Measurements from ENCODE around the gene ACIN1. TPM values are rescaled to one million over a fixed set of nuclear protein-coding genes. Genes with fewer than 3 reads are reported as not detected.

The ACIN1 gene
- total and polyA plus RNA-seq, 10 of the 15 experiments (the other 5 are each of a cell fraction or from before 2014, with no cell fraction given), result 4.3 to 148 (median 93.4) TPM

DNA sequence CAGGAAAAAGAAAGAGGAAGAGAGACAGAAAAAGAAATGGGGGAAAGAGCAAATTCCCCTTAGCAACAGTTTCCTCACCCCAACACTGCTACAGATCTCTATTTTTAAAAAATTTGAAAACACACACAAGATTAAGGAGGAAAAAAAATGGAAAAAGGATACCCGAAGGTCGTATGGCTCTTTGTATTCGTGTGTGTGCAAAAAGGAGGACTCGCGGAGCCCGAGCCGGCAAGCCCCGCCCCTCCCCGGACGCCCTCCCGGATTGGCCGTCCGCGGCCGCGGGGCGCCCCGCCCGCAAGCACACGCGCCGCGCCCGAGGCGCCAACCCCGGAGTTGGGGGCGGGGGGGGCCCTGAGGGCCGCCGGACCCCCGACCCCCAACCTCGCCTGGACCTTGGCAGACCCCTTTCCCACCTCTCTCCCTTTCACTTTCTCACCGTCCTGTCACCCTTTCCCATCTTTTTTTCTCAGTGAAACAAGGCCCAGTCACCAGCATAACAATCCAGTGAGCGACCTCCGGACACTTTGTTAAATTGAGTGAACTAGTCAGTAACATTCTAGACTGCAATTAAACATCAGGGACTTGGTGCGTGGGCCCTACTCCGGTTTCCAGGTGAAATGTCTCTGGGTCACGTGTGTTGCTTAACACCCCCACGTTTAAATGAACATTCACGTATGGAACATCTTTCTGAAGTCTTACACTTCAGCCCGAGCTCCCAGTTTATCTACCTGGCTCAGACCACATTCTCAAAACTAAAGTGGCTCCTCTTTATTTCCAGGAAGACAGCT is 84.8 kb downstream of the ACIN1 start, which contains the start of gene C14orf93 (continued):
- TF ChIP-seq NKRF (conservative IDR thresholded peaks at IDR 0.05) (0 out of 2 replicates have a peak, but pooled peaks have one; percentile 49), TBL1XR1 (IDR thresholded peaks at IDR 0.05; ENCODE audit: low read depth, low read length) (peak; percentile 43; the same call in 1 of the 2 replicates), SMC3 (IDR thresholded peaks at IDR 0.05; ENCODE audit: borderline replicate concordance, low read length) (no peak), ZNF24 (IDR thresholded peaks at IDR 0.05) (no peak), YY1 (IDR thresholded peaks at IDR 0.05; ENCODE audit: low read depth, low read length) (peak; percentile 13; the same call in 1 of the 2 replicates), IKZF1 (conservative IDR thresholded peaks at IDR 0.05) (peak; percentile 73), MTA2 (IDR thresholded peaks at IDR 0.05; ENCODE audit: low read depth) (no peak), PAX5 (IDR thresholded peaks at IDR 0.05; ENCODE audit: borderline replicate concordance, low read depth, low read length) (no peak), BACH1 (IDR thresholded peaks at IDR 0.05; ENCODE audit: borderline replicate concordance) (peak; percentile 49; the same call in 1 of the 2 replicates), RUNX3 (IDR thresholded peaks at IDR 0.05; ENCODE audit: low read length) (no peak)

- ATAC-seq (no peak), FAIRE-seq (no peak), DNase-seq (ENCODE audit: low read depth, low spot score) (no peak)
- no peaks in the 10 kb centered on the region for H3K27me3 ChIP-seq (replicated peaks in 1 of 2; ENCODE audit: control insufficient read depth in 2 of 2, insufficient read depth in 2 of 2, low read length in 1 of 2)
- peak overlapping the region; percentile 76 for H3K4me3 ChIP-seq
- H3K9ac ChIP-seq (ENCODE audit: control insufficient read depth, insufficient read depth, low read length), result peak overlapping the region; percentile 84
- ChIA-PET CTCF (interaction anchor here (1.1 to 4.1 kb wide), 3 partner anchors 15 to 47 kb away, joined by 4 to 108 read pairs (median 85); partner anchors contain the start of gene CDH24), RAD21 (ENCODE audit: unreplicated experiment) (interaction anchor here (1.1 to 3.0 kb wide), 3 partner anchors 23 to 91 kb away, joined by 3 to 10 read pairs (median 4); partner anchors contain the start of gene RBM23), SMC1A (ENCODE audit: uncharacterized antibody, unreplicated experiment) (interaction anchor here (1.0 to 3.8 kb wide), 5 partner anchors 14 to 80 kb away, joined by 3 to 67 read pairs (median 6); partner anchors contain the start of genes PRMT5 and PSMB5), POLR2A (interaction anchor here (1.2 to 3.2 kb wide), 2 partner anchors 24 to 49 kb away, joined by 3 to 15 read pairs; no protein-coding TSS in a partner anchor)
- H2AFZ ChIP-seq (ENCODE audit: control insufficient read depth, low read depth, low read length), result peak overlapping the region; percentile 53
- H3K79me2 ChIP-seq (ENCODE audit: control insufficient read depth, insufficient read depth, low read length), result peaks cover 9% of the 10 kb centered on the region
- H3K4me1 ChIP-seq (ENCODE audit: control insufficient read depth, insufficient read depth, low read length), result peaks cover 21% of the 10 kb centered on the region
- peak overlapping the region; percentile 98 for H3K4me2 ChIP-seq (ENCODE audit: control insufficient read depth, insufficient read depth)
- no peaks in the 10 kb centered on the region for H3K9me3 ChIP-seq (replicated peaks; ENCODE audit: control insufficient read depth, insufficient read depth, low read length)
- WGBS (ENCODE audit: insufficient coverage, insufficient replicate concordance, low lambda C conversion rate, missing lambda C conversion rate), result 2% methylated on average over 8 of the region's 8 CpGs
- H3K27ac ChIP-seq (ENCODE audit: control insufficient read depth, insufficient read depth), result peak overlapping the region; percentile 82
- in situ Hi-C loops (cut with MboI), result no loop called here
- TSS peak; percentile 93 for BruUV-seq (replicated peaks)
- H4K20me1 ChIP-seq (ENCODE audit: control insufficient read depth, insufficient read depth), result no peaks in the 10 kb centered on the region
- H3K36me3 ChIP-seq (ENCODE audit: control insufficient read depth in 2 of 2, insufficient read depth in 2 of 2, low read length in 1 of 2), result no peaks in the 10 kb centered on the region
- intact Hi-C loops (cut with micrococcal nuclease; ENCODE audit: unreplicated experiment), result no loop called here
- TF ChIP-seq CREB1 (IDR thresholded peaks at IDR 0.05; ENCODE audit: low read depth), result no peak
- TF ChIP-seq, protein P1, sequence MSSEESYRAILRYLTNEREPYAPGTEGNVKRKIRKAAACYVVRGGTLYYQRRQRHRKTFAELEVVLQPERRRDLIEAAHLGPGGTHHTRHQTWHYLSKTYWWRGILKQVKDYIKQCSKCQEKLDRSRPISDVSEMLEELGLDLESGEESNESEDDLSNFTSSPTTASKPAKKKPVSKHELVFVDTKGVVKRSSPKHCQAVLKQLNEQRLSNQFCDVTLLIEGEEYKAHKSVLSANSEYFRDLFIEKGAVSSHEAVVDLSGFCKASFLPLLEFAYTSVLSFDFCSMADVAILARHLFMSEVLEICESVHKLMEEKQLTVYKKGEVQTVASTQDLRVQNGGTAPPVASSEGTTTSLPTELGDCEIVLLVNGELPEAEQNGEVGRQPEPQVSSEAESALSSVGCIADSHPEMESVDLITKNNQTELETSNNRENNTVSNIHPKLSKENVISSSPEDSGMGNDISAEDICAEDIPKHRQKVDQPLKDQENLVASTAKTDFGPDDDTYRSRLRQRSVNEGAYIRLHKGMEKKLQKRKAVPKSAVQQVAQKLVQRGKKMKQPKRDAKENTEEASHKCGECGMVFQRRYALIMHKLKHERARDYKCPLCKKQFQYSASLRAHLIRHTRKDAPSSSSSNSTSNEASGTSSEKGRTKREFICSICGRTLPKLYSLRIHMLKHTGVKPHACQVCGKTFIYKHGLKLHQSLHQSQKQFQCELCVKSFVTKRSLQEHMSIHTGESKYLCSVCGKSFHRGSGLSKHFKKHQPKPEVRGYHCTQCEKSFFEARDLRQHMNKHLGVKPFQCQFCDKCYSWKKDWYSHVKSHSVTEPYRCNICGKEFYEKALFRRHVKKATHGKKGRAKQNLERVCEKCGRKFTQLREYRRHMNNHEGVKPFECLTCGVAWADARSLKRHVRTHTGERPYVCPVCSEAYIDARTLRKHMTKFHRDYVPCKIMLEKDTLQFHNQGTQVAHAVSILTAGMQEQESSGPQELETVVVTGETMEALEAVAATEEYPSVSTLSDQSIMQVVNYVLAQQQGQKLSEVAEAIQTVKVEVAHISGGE (CRISPR knock-in tag; IDR thresholded peaks at IDR 0.05), result no peak
- TF ChIP-seq ZNF207 (IDR thresholded peaks at IDR 0.05; ENCODE audit: borderline replicate concordance), result no peak
- 0 out of 2 replicates have a peak, but pooled peaks have one; percentile 18 for TF ChIP-seq GABPA (IDR thresholded peaks at IDR 0.05; ENCODE audit: low read depth)
- TF ChIP-seq JUNB (IDR thresholded peaks at IDR 0.05), result no peak
- no peak for TF ChIP-seq SMC3 (IDR thresholded peaks at IDR 0.05; ENCODE audit: borderline replicate concordance, low read length)
- TF ChIP-seq JUND (IDR thresholded peaks at IDR 0.05; ENCODE audit: low read depth, low read length), result no peak
- no peak for TF ChIP-seq ATF7 (IDR thresholded peaks at IDR 0.05; ENCODE audit: low read depth)
These were observed 85.4 kb downstream of the ACIN1 start for GRCh38 chr14:23009483-23009938.

All from GM12878 (cell line).